Regular cardiac myocyte (primary cell): ENCODE results near the gene BICD1. TPM values are rescaled to one million over a fixed set of nuclear protein-coding genes. Genes with fewer than 3 reads are reported as not detected.

ENCODE experiments used
- total RNA-seq: library from RNA; depleted of rRNA; stranded (reverse); fragments of >200 nt; gene quantifications from 2 replicates; pipeline ENCODE4 v1.2.3, GENCODE V29; 2014

The BICD1 gene
- total RNA-seq, result 12.8 and 18.3 TPM in 2 replicates

GRCh38 chr12:32106517-32107358 is at the start of gene BICD1:
Gene BICD1, plus strand, starts transcription at chr12:32106847. Its CDS starts 485 bp downstream, at chr12:32107332.

DNA sequence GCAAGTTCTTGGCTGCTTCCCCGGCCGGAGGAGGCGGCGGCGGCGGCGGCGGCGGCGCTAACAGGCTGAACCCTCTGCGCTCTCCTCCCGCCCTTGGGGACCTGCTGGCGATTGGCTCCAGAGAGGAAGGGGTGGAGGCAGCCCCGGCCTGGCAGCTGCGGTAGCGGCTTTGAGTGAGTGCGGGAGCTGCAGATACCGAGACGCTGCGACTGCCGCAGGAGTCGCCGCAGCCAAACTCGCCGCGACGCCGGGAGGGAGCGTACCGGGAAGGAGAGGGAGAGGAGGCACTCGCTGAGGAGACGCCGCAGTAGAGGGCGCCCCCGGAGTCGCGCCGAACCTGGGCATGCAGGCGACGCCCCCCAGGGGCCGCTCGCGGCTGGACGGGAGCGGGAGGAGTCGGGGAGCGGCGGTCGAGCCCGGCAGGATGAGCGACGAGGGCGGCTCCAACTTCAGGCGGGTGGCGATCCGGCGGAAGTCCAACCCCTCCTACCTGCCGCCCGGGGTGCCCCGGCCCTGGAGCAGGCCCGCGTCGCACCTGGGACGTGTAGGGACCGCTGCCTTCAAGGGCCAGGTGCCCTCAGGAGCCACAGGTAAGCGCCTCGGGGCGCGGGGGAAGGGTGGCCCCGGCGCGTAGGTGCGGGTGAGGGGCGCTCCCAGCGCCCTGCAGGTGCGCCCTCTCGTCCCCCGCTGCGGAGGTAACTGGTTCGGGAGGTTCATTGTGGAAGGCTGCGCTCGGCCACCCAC is 292.9 kb downstream of the BICD1 start, which contains the start of gene FGD4:
TSS of gene FGD4 (plus strand) at position 189 of the 744 bp plus-strand sequence.

Other genes starting within 250 kb of the BICD1 start
- gene RESF1, start 147.4 kb upstream of the BICD1 start, total RNA-seq, result 11.0 and 13.2 TPM in 2 replicates